MCF 10A (cell line): ENCODE data around the gene NELFCD. TPM values are rescaled to one million over a fixed set of nuclear protein-coding genes. Genes with fewer than 3 reads are reported as not detected.
A peak's percentile ranks its signal among the peaks of the same experiment; 100 is the strongest.

ENCODE experiments used
- BruUV-seq: library from RNA; stranded (reverse); fragments of 400-500 nt; replicated peaks from 2 replicates; lab custom pipeline; 2021; lab: Mats Ljungman, UMichigan
- CTCF ChIA-PET: fragments of 300-600 bp; sonication (Branson Sonifier 250); formaldehyde crosslinking; extraction: SDS; loops from one replicate; lab custom pipeline; 2021; ENCODE audit warnings: antibody characterized with exemption, inconsistent platforms; lab: Yijun Ruan, JAX
- POLR2A ChIA-PET: fragments of 300-600, 350-650 bp; sonication (Branson Sonifier 250); formaldehyde crosslinking; extraction: SDS; loops from one replicate; lab custom pipeline; 2020; ENCODE audit warnings: antibody characterized with exemption, inconsistent platforms; lab: Yijun Ruan, JAX
- DNase-seq: peaks from one replicate; pipeline ENCODE4 v3.0.0-alpha.2; 2018; ENCODE audit not compliant: unreplicated experiment
- H3K27ac Mint-ChIP-seq: one replicate; pipeline ENCODE4 v1.8.0; 2022; ENCODE audit warnings: mild to moderate bottlenecking, low read depth, mixed read lengths; ENCODE audit not compliant: unreplicated experiment
- H3K27me3 Mint-ChIP-seq: one replicate; pipeline ENCODE4 v1.8.0; 2022; ENCODE audit warnings: mixed read lengths; ENCODE audit not compliant: insufficient read depth, unreplicated experiment
- H3K36me3 Mint-ChIP-seq: one replicate; pipeline ENCODE4 v1.8.0; 2022; ENCODE audit warnings: mild to moderate bottlenecking, moderate library complexity, mixed read lengths; ENCODE audit not compliant: insufficient read depth, unreplicated experiment
- H3K4me1 Mint-ChIP-seq: one replicate; pipeline ENCODE4 v1.8.0; 2022; ENCODE audit warnings: mixed read lengths; ENCODE audit not compliant: insufficient read depth, unreplicated experiment
- H3K4me3 Mint-ChIP-seq: one replicate; pipeline ENCODE4 v1.8.0; 2022; ENCODE audit warnings: mild to moderate bottlenecking, moderate library complexity, mixed read lengths; ENCODE audit not compliant: unreplicated experiment
- H3K9me3 Mint-ChIP-seq: one replicate; pipeline ENCODE4 v1.8.0; 2022; ENCODE audit warnings: mixed read lengths; ENCODE audit not compliant: unreplicated experiment
- CTCF ChIP-seq: fragments of 200-600 bp; IDR thresholded peaks from one replicate; pipeline ENCODE4 v1.8.0; 2022; ENCODE audit warnings: antibody characterized with exemption, mild to moderate bottlenecking; ENCODE audit not compliant: unreplicated experiment
- intact Hi-C: fragments of 100-400 bp; cut with micrococcal nuclease; formaldehyde crosslinking; loops from 2 replicates; pipeline ENCODE4 v1.14.1; 2022
- total RNA-seq: library from RNA; stranded (reverse); gene quantifications from 2 replicates; pipeline ENCODE4 v1.2.3, GENCODE V29; 2022

The NELFCD gene
- total RNA-seq, 1 experiment from 2014 or later, result 79.8 TPM

- DNase-seq, result no peak
- POLR2A ChIA-PET, result interaction anchor here (1.0 to 1.5 kb wide), 3 partner anchors 10 to 40 kb away, joined by 3 to 11 read pairs (median 10); partner anchors contain the start of gene ATP5F1E
- Mint-ChIP-seq H3K27ac (no peak overlapping the region), H3K27me3 (no peaks in the 10 kb centered on the region), H3K4me3 (no peak overlapping the region), H3K4me1 (no peaks in the 10 kb centered on the region), H3K9me3 (no peaks in the 10 kb centered on the region), H3K36me3 (peaks cover 93% of the 10 kb centered on the region)
- no TSS peak for BruUV-seq
- CTCF ChIA-PET, result interaction anchor here (1.0 kb wide), 2 partner anchors 13 to 92 kb away, joined by 3 to 5 read pairs; no protein-coding TSS in a partner anchor
- TF ChIP-seq CTCF, result no peak
- intact Hi-C loops, result no loop called here
Observed at GRCh38 chr20:58992911-58993310, 11.9 kb downstream of the NELFCD start.

- Mint-ChIP-seq H3K36me3 (peaks cover 93% of the 10 kb centered on the region), H3K27me3 (no peaks in the 10 kb centered on the region), H3K4me1 (no peaks in the 10 kb centered on the region), H3K4me3 (no peak overlapping the region), H3K27ac (no peak overlapping the region), H3K9me3 (no peaks in the 10 kb centered on the region)
- no peak for TF ChIP-seq CTCF
- POLR2A ChIA-PET, result interaction anchor here (0.7 to 1.5 kb wide), 6 partner anchors 9 to 39 kb away, joined by 3 to 11 read pairs (median 4); partner anchors contain the start of gene ATP5F1E
- no peak for DNase-seq
- CTCF ChIA-PET, result interaction anchor here (0.6 to 1.0 kb wide), 4 partner anchors 12 to 237 kb away, joined by 3 to 5 read pairs (median 4); no protein-coding TSS in a partner anchor
- intact Hi-C loops, result no loop called here
- no TSS peak for BruUV-seq
Observed at GRCh38 chr20:58993332-58994248, 12.5 kb downstream of the NELFCD start.

- TF ChIP-seq CTCF, result no peak
- intact Hi-C loops, result no loop called here
- no peaks in the 10 kb centered on the region for H3K9me3 Mint-ChIP-seq
- POLR2A ChIA-PET, result interaction anchor here (0.7 to 1.4 kb wide), 3 partner anchors 10 to 18 kb away, joined by 3 to 5 read pairs (median 3); no protein-coding TSS in a partner anchor
- TSS peak; percentile 46 for BruUV-seq
- CTCF ChIA-PET, result interaction anchor here (0.7 kb wide), 1 partner anchor 236 kb away, joined by 3 read pairs; no protein-coding TSS in a partner anchor
- H3K36me3 Mint-ChIP-seq, result peaks cover 89% of the 10 kb centered on the region
- H3K27me3 Mint-ChIP-seq, result no peaks in the 10 kb centered on the region
- H3K27ac Mint-ChIP-seq, result no peak overlapping the region
- H3K4me3 Mint-ChIP-seq, result no peak overlapping the region
- no peaks in the 10 kb centered on the region for H3K4me1 Mint-ChIP-seq
- DNase-seq, result no peak
Observed at GRCh38 chr20:58994390-58995159, 13.5 kb downstream of the NELFCD start.
